Measurements from ENCODE around the gene TXNRD2. TPM values are rescaled to one million over a fixed set of nuclear protein-coding genes. Genes with fewer than 3 reads are reported as not detected.
A peak's percentile ranks its signal among the peaks of the same experiment; 100 is the strongest.

TXNRD2 gene
- total RNA-seq, 2 donors from 2014 or later, result 7.3 to 13.6 TPM

DNA sequence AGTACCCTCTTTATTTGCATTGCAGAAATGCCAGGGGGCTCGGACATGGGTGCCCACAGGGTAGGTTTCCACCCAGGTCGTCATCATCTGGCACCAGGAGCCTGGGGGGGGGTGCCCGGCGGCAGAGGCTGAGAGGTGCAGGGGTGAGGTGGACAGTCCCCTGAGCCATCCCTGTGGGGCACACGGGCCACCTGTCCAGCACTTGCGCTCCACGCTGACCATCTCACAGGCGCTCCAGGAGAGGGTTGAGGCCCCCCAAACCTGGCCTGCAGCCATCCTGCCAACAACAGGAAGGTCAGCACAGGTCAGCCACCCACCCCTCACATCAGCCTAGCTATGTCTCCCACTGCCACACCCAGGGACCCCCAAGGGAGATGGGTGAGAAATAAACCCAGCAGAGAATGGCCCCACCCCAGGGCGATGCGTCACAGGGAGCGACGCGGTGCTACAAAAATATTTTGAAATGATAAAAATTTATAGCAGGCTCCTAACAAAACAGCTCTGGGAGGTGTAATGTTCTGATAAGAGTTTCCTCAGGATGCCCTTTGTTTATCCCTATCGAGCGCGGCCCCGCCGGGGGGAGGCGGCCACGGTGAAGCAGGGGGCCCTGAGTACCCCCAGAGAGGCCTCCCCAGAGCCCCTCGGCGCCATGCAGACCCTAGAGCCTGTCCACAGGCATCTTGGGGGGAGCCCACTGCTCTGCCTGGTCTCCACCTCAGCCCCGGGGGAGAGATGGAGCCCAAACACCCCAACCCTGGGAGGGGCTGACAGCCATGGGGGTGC lies 65.9 kb downstream of the TXNRD2 start:
- Mint-ChIP-seq H3K27me3 (ENCODE audit: insufficient read depth) (peaks cover 4% of the 10 kb centered on the region), H3K27ac (no peak overlapping the region), H3K36me3 (ENCODE audit: low read depth) (no peaks in the 10 kb centered on the region), H3K9me3 (no peaks in the 10 kb centered on the region), H3K4me1 (peaks cover 6% of the 10 kb centered on the region), H3K4me3 (no peak overlapping the region)
- Histone ChIP-seq H3K36me3 (ENCODE audit: control insufficient read depth, insufficient read depth, low read length) (no peaks in the 10 kb centered on the region), H3K9ac (ENCODE audit: extremely low read depth, low read length, poor library complexity, severe bottlenecking) (no peak overlapping the region), H3K4me3 (ENCODE audit: low read length) (no peak overlapping the region), H3K27ac (ENCODE audit: low read depth, low read length) (no peak overlapping the region), H3K9me3 (ENCODE audit: control insufficient read depth, low read length) (no peaks in the 10 kb centered on the region), H3K4me1 (ENCODE audit: control insufficient read depth, insufficient read depth, low read length) (peaks cover 7% of the 10 kb centered on the region), H3K27me3 (ENCODE audit: control insufficient read depth, insufficient read depth, low read length, poor library complexity, severe bottlenecking) (no peaks in the 10 kb centered on the region)
- TF ChIP-seq, protein P1, sequence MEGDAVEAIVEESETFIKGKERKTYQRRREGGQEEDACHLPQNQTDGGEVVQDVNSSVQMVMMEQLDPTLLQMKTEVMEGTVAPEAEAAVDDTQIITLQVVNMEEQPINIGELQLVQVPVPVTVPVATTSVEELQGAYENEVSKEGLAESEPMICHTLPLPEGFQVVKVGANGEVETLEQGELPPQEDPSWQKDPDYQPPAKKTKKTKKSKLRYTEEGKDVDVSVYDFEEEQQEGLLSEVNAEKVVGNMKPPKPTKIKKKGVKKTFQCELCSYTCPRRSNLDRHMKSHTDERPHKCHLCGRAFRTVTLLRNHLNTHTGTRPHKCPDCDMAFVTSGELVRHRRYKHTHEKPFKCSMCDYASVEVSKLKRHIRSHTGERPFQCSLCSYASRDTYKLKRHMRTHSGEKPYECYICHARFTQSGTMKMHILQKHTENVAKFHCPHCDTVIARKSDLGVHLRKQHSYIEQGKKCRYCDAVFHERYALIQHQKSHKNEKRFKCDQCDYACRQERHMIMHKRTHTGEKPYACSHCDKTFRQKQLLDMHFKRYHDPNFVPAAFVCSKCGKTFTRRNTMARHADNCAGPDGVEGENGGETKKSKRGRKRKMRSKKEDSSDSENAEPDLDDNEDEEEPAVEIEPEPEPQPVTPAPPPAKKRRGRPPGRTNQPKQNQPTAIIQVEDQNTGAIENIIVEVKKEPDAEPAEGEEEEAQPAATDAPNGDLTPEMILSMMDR (conservative IDR thresholded peaks at IDR 0.05), result no peak
- WGBS, 2 experiments (ENCODE audit: insufficient coverage in 1 of 2, insufficient read length in 1 of 2), result 93 to 97% methylated on average over 21 to 23 of the region's 23 CpGs
- DNase-seq, result peak; percentile 37

DNA sequence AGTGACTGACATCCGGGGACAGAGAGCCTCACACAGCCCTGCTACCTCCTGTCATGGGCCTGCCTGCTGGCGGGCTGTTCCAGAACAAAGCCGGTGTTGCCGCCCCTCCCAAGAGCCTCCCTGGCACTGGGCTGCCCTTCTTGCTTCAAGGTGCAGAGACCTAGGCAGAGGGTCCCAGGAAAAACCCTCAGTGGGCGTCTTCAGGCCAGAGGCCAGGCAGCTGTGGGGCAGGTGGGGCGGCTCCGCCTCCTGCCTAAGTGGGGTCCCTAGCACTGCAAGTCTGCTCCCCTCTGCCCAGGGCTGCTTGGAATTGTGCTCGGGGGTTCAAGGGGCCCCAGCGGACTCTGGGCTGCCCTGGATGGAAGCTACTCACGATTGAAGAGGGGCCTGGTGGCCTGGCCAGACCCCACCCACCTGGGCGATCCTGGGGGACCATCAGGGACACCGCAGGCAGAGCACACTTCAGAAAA lies 66.5 kb downstream of the TXNRD2 start:
- H3K27ac Mint-ChIP-seq, result no peak overlapping the region

DNA sequence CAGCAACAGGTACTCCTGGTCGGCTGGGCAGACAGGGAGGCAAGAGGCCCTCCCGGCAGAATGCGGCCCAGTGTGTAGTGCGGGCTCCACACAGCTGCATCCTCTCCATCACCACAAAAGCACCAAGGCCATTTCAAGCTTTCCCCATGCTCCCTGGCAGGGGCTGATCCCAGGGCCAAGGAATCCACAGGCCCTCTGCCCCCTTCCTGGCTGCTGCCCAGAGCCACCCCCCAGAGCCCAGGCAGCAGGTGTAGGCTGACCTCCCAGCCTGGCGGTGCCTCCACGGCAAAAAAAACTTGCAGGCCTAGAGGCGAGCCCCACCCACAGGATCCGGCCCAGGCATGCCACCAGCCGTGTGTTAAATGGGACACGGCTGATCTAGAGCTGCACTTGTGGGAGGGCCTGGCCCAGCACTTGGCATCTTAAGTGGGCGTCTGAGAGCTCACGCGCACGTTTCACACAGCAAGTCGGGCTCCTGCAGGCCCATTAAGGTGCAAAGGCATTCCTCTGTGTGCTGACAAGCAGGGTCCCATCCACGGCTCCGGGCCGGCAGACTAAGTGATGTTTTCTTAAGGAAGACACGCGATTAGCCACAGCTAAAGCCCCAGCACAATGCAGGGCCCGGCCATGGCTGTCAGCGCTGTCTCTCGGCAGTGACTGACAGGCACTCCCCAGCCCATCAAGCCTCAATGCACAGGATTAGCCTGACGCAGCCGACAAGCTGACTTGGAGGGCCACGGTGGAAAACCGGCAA lies 67.1 kb downstream of the TXNRD2 start:
- Mint-ChIP-seq H3K27me3 (ENCODE audit: insufficient read depth) (no peaks in the 10 kb centered on the region), H3K4me3 (no peak overlapping the region), H3K4me1 (no peaks in the 10 kb centered on the region), H3K36me3 (ENCODE audit: low read depth) (no peaks in the 10 kb centered on the region), H3K27ac (no peak overlapping the region), H3K9me3 (no peaks in the 10 kb centered on the region)
- H3K4me1 ChIP-seq (ENCODE audit: control insufficient read depth, insufficient read depth, low read length), result no peaks in the 10 kb centered on the region
- H3K27ac ChIP-seq (ENCODE audit: low read depth, low read length), result peak overlapping the region; percentile 10
- DNase-seq, result peak; percentile 70
- H3K9ac ChIP-seq (ENCODE audit: extremely low read depth, low read length, poor library complexity, severe bottlenecking), result no peak overlapping the region
- no peaks in the 10 kb centered on the region for H3K9me3 ChIP-seq (ENCODE audit: control insufficient read depth, low read length)
- no peak overlapping the region for H3K4me3 ChIP-seq (ENCODE audit: low read length)
- WGBS, 2 experiments (ENCODE audit: insufficient coverage in 1 of 2, insufficient read length in 1 of 2), result 79 to 86% methylated on average over 20 to 27 of the region's 27 CpGs
- H3K36me3 ChIP-seq (ENCODE audit: control insufficient read depth, insufficient read depth, low read length), result no peaks in the 10 kb centered on the region
- TF ChIP-seq, protein P1 (conservative IDR thresholded peaks at IDR 0.05), result no peak
- H3K27me3 ChIP-seq (ENCODE audit: control insufficient read depth, insufficient read depth, low read length, poor library complexity, severe bottlenecking), result no peaks in the 10 kb centered on the region

More for the DNA sequence above, 66.5 kb downstream of the TXNRD2 start:
- Mint-ChIP-seq H3K4me3 (no peak overlapping the region), H3K9me3 (no peaks in the 10 kb centered on the region), H3K36me3 (ENCODE audit: low read depth) (no peaks in the 10 kb centered on the region), H3K27me3 (ENCODE audit: insufficient read depth) (peaks cover under 1% of the 10 kb centered on the region), H3K4me1 (peaks cover 2% of the 10 kb centered on the region)
- TF ChIP-seq, protein P1 (conservative IDR thresholded peaks at IDR 0.05), result no peak
- Histone ChIP-seq H3K9ac (ENCODE audit: extremely low read depth, low read length, poor library complexity, severe bottlenecking) (no peak overlapping the region), H3K4me3 (ENCODE audit: low read length) (no peak overlapping the region), H3K36me3 (ENCODE audit: control insufficient read depth, insufficient read depth, low read length) (no peaks in the 10 kb centered on the region), H3K9me3 (ENCODE audit: control insufficient read depth, low read length) (no peaks in the 10 kb centered on the region), H3K27ac (ENCODE audit: low read depth, low read length) (peak overlapping the region; percentile 10), H3K4me1 (ENCODE audit: control insufficient read depth, insufficient read depth, low read length) (peaks cover under 1% of the 10 kb centered on the region), H3K27me3 (ENCODE audit: control insufficient read depth, insufficient read depth, low read length, poor library complexity, severe bottlenecking) (no peaks in the 10 kb centered on the region)
- DNase-seq, result no peak
- 87 to 92% methylated on average over 7 to 12 of the region's 12 CpGs for whole genome bisulfite sequencing, 2 experiments (ENCODE audit: insufficient coverage in 1 of 2, insufficient read length in 1 of 2)
